Suprapubic skin (tissue), 3 donors: ENCODE data around the gene ATF6.

Source experiments
- POLR2AphosphoS5 ChIP-seq, 3 donors: sonication (generic); formaldehyde crosslinking; IDR thresholded peaks; one replicate each; pipeline ENCODE4 v1.6.1; 2017; ENCODE audit warnings: antibody characterized with exemption in 3 of 3
- TF ChIP-seq, protein P1 (sequence below), 2 donors: fragments of 200-600 bp in 1 of 2; fragments of 450-650 bp in 1 of 2; sonication (generic) in 1 of 2; IDR thresholded peaks; one replicate each; pipeline ENCODE4 v1.5.1; 2016 to 2019; ENCODE audit warnings: antibody characterized with exemption in 2 of 2, mild to moderate bottlenecking in 1 of 2, moderate library complexity in 1 of 2

DNA sequence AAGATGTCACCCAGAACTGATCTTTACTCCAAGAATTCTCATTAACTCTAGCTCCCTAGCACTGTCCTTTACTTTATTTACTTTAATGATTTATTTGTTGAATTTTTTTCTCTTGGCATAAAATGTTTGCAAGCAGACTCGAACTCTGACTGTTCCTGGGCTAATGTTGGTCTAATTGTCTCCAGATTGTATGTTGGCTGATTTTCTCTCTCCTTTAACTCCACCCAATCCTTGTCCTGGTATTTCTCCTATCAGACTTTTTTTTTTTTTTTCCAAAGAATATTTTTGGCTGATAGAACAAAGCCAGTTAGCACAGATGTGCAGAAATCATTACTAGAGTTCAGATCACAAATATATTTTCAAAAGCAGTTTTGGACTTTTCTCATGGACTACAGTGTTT is 82.6 kb downstream of the ATF6 start:
- TF ChIP-seq, protein P1, sequence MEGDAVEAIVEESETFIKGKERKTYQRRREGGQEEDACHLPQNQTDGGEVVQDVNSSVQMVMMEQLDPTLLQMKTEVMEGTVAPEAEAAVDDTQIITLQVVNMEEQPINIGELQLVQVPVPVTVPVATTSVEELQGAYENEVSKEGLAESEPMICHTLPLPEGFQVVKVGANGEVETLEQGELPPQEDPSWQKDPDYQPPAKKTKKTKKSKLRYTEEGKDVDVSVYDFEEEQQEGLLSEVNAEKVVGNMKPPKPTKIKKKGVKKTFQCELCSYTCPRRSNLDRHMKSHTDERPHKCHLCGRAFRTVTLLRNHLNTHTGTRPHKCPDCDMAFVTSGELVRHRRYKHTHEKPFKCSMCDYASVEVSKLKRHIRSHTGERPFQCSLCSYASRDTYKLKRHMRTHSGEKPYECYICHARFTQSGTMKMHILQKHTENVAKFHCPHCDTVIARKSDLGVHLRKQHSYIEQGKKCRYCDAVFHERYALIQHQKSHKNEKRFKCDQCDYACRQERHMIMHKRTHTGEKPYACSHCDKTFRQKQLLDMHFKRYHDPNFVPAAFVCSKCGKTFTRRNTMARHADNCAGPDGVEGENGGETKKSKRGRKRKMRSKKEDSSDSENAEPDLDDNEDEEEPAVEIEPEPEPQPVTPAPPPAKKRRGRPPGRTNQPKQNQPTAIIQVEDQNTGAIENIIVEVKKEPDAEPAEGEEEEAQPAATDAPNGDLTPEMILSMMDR (IDR thresholded peaks at IDR 0.05): no peak
- TF ChIP-seq POLR2AphosphoS5 (IDR thresholded peaks at IDR 0.05): no peak
